GM12872 (cell line): Measurements from ENCODE around the gene TCF15.

Experiments
- CTCF ChIP-seq: IDR thresholded peaks from 3 replicates; pipeline ENCODE4 v1.5.1; 2011; ENCODE audit warnings: low read depth, mild to moderate bottlenecking, low read length, moderate library complexity; ENCODE audit not compliant: insufficient read depth

Gene TCF15

GRCh38 chr20:625360-625932 is 15.3 kb upstream of the TCF15 start:
- TF ChIP-seq CTCF, result no peak

- TF ChIP-seq CTCF, result no peak
Observed at GRCh38 chr20:623704-624103, 13.6 kb upstream of the TCF15 start.

- no peak for TF ChIP-seq CTCF
Observed at GRCh38 chr20:623021-623420, 12.9 kb upstream of the TCF15 start.

- TF ChIP-seq CTCF, result no peak
Observed at GRCh38 chr20:622161-622560, 12.1 kb upstream of the TCF15 start.

- TF ChIP-seq CTCF, result no peak
Observed at GRCh38 chr20:621125-621756, 11.1 kb upstream of the TCF15 start.

- no peak for TF ChIP-seq CTCF
Observed at GRCh38 chr20:620246-620645, 10.1 kb upstream of the TCF15 start.

GRCh38 chr20:618980-619379 is 8.9 kb upstream of the TCF15 start:
- no peak for TF ChIP-seq CTCF
